Ishikawa (cell line): ENCODE results near the gene KRTAP25-1.

Experiments used
- CEBPB ChIP-seq: IDR thresholded peaks from 2 replicates; pipeline ENCODE4 v1.6.1; 2012
- EP300 ChIP-seq: IDR thresholded peaks from 2 replicates; pipeline ENCODE4 v1.6.1; 2012; ENCODE audit warnings: borderline replicate concordance
- NFIC ChIP-seq: IDR thresholded peaks from 2 replicates; pipeline ENCODE4 v1.6.1; 2012
- TAF1 ChIP-seq: IDR thresholded peaks from 2 replicates; pipeline ENCODE4 v1.6.1; 2012; ENCODE audit warnings: low read depth, mild to moderate bottlenecking
- TEAD4 ChIP-seq: IDR thresholded peaks from 2 replicates; pipeline ENCODE4 v1.6.1; 2012
- TF ChIP-seq, protein P1 (sequence below): IDR thresholded peaks from 2 replicates; pipeline ENCODE4 v1.6.1; 2012

DNA sequence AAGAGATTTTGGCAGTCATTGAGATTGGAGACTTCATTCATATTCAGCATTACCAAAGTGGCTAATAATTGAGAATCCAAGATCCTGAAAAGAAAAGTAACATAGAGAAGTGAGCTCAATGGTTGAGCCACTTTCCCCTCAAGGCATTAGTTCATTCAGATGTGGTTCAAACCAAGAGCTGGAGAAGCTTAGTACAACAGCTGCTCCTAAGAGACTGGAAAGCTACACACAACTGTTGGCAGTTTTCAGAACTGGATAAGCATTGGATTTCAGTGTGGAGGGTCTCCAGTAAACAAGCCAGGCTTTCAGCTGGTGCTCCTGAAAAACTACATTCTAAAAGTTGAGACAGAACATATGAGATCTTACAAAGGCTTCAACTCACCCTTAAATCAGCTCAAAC lies 44.3 kb downstream of the KRTAP25-1 start:
- TF ChIP-seq CEBPB, result no peak
- TF ChIP-seq EP300, result no peak
- TF ChIP-seq, protein P1, sequence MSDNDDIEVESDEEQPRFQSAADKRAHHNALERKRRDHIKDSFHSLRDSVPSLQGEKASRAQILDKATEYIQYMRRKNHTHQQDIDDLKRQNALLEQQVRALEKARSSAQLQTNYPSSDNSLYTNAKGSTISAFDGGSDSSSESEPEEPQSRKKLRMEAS, result no peak
- TF ChIP-seq TAF1, result no peak
- no peak for TF ChIP-seq TEAD4
- TF ChIP-seq NFIC, result no peak
